Right lobe of liver (tissue), 6 donors: ENCODE results near the gene PBX4. TPM values are rescaled to one million over a fixed set of nuclear protein-coding genes. Genes with fewer than 3 reads are reported as not detected.

Source experiments
- ATAC-seq, 4 donors: fragments of 200-7000 bp; cut with Tn5 transposase; one replicate each; pipeline ENCODE4 v1.9.1; 2020; ENCODE audit warnings: mild to moderate bottlenecking in 4 of 4, moderate library complexity in 4 of 4
- DNase-seq, 3 donors: peaks; one replicate each; pipeline ENCODE4 v3.0.0-alpha.2; 2020
- H3K27ac ChIP-seq, 3 donors: fragments of 200-600 bp; one replicate each; pipeline ENCODE4 v1.8.0; 2022
- H3K27me3 ChIP-seq, 2 donors: fragments of 200-600 bp; one replicate each; pipeline ENCODE4 v1.8.0; 2022
- H3K36me3 ChIP-seq, 4 donors: fragments of 200-600 bp; sonication (generic) in 1 of 4; one replicate each; pipeline versions ENCODE4 v1.5.1 to v1.8.0; 2017 to 2022; ENCODE audit warnings: control low read depth in 1 of 4
- H3K4me1 ChIP-seq, 4 donors: fragments of 200-600 bp; sonication (generic) in 1 of 4; one replicate each; pipeline versions ENCODE4 v1.5.1 to v1.8.0; 2017 to 2022; ENCODE audit warnings: control low read depth in 1 of 4
- H3K4me3 ChIP-seq, 3 donors: fragments of 200-600 bp; one replicate each; pipeline ENCODE4 v1.8.0; 2022
- H3K9me3 ChIP-seq, 4 donors: fragments of 200-600 bp; sonication (generic) in 1 of 4; one replicate each; pipeline versions ENCODE4 v1.5.1 to v1.8.0; 2017 to 2022; ENCODE audit warnings: control low read depth in 1 of 4
- POLR2A ChIP-seq: fragments of 450-650 bp; IDR thresholded peaks from one replicate; pipeline ENCODE4 v1.6.1; 2017; ENCODE audit warnings: antibody characterized with exemption, mild to moderate bottlenecking
- WGBS: methylation state at CpG from one replicate; pipeline ENCODE4 v1.1.6; 2018; ENCODE audit warnings: low coverage, low lambda C conversion rate; ENCODE audit not compliant: insufficient coverage; ENCODE audit errors: missing lambda C conversion rate; 5-methylcytosine and 5-hydroxymethylcytosine counted together
- intact Hi-C, 2 donors: fragments of 100-400 bp; cut with DNase I; formaldehyde crosslinking; loops; one replicate each; pipeline versions ENCODE4 v1.11.2 to v1.14.1; 2022
- total RNA-seq, 6 experiments: library from RNA; depleted of rRNA in 2 of 6; stranded (reverse); fragments of >200 nt in 2 of 6; fragmentation: NEBNext Ultra II Directional in 3 of 6; extraction: Animal tissue kit (Norgen Biotek cat#: 25700) in 3 of 6; gene quantifications; one replicate each; pipeline versions ENCODE4 v1.1.0 to v1.2.4, GENCODE V29; 2016 to 2023
- TF ChIP-seq, protein P1 (sequence below), 4 donors: fragments of 200-600 bp in 3 of 4; fragments of 450-650 bp in 1 of 4; IDR thresholded peaks; one replicate each; pipeline versions ENCODE4 v1.5.1 to v1.8.0; 2016 to 2022; ENCODE audit warnings: antibody characterized with exemption in 4 of 4, mild to moderate bottlenecking in 2 of 4
- donor health status: DM: no; HTN: yes; CAD: no.
- donor health status: DM: no; HTN: no; CAD: no.
- donor health status: DM: no; HTN: no; CAD: no.
- donor health status: DM: no; HTN: yes; CAD: no.
- donor health status: DM: no; HTN: yes; CAD: no.

Gene PBX4
- total RNA-seq, 6 experiments from 2014 or later, result 0.87 TPM; not detected in 5

DNA sequence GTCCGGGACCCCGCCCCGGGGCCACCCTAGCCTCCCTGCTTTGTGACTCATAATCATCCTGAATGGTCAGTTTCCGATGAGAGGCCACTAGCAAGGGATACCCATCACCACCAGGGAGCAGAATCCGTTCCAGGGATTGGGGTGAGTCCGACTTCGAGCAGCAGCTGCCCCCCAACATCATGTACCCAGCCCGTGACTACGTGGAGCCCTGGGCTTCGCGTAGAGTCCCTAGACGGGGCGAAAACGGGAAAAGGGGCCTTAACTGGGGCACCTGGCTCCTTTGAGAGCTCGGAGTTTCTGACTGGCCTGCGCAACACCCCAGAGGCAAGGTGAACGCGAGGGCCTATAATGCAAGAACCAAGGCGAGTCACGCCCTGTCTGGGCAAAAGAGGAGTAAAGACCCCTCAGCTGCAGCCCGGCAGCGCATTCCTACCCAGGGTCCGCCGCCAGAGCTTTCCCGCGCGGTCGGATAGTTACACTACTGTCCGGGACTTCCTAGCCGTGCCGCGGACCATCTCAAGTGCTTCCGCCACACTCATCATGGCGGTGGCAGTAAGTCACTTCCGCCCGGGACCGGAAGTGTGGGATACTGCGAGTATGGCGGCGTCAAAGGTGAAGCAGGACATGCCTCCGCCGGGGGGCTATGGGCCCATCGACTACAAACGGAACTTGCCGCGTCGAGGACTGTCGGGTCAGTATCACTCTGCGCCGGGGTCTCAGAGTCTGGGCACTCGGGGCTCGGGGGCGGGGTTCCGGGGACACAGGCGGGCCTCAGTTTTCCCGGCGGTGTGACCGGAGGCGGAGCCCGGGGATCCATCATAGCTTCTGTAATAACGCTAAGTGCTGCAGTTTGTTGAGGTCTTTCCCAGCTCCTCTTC lies 102.6 kb downstream of the PBX4 start, which contains the start of gene NDUFA13:
Gene NDUFA13, plus strand, starts transcription at position 584 of the 878 bp plus-strand sequence. Its CDS starts 14 bp downstream, at position 598.
- DNase-seq, result peak; percentile 87 to 93 (median 93)
- WGBS, result under 1% methylated on average over 28 of the region's 61 CpGs
- H3K27me3 ChIP-seq, result no peaks in the 10 kb centered on the region
- TF ChIP-seq, protein P1, sequence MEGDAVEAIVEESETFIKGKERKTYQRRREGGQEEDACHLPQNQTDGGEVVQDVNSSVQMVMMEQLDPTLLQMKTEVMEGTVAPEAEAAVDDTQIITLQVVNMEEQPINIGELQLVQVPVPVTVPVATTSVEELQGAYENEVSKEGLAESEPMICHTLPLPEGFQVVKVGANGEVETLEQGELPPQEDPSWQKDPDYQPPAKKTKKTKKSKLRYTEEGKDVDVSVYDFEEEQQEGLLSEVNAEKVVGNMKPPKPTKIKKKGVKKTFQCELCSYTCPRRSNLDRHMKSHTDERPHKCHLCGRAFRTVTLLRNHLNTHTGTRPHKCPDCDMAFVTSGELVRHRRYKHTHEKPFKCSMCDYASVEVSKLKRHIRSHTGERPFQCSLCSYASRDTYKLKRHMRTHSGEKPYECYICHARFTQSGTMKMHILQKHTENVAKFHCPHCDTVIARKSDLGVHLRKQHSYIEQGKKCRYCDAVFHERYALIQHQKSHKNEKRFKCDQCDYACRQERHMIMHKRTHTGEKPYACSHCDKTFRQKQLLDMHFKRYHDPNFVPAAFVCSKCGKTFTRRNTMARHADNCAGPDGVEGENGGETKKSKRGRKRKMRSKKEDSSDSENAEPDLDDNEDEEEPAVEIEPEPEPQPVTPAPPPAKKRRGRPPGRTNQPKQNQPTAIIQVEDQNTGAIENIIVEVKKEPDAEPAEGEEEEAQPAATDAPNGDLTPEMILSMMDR (IDR thresholded peaks at IDR 0.05), result no peak
- TF ChIP-seq POLR2A, result peak; percentile 75
- no peaks in the 10 kb centered on the region for H3K9me3 ChIP-seq
- H3K4me1 ChIP-seq, result peaks cover 0 to 14% (median 0%) of the 10 kb centered on the region in 4 donors
- H3K36me3 ChIP-seq, result peaks cover 0 to 2% (median 0%) of the 10 kb centered on the region in 4 donors
- H3K27ac ChIP-seq, result peak within 1 kb of the TSS; percentile 61 to 80 (median 75)
- intact Hi-C loops, result no loop called here
- ATAC-seq, result peak; percentile 92 to 95 (median 94)
- H3K4me3 ChIP-seq, result peak within 1 kb of the TSS; percentile 77 to 92 (median 91)

- no peaks in the 10 kb centered on the region for H3K27me3 ChIP-seq
- peaks cover 0 to 14% (median 0%) of the 10 kb centered on the region in 4 donors for H3K4me1 ChIP-seq
- H3K4me3 ChIP-seq, result peak within 1 kb of the TSS; percentile 77 to 92 (median 91)
- no peak for TF ChIP-seq POLR2A
- TF ChIP-seq, protein P1 (IDR thresholded peaks at IDR 0.05), result no peak
- no peak for DNase-seq
- ATAC-seq, result no peak
- H3K9me3 ChIP-seq, result no peaks in the 10 kb centered on the region
- H3K27ac ChIP-seq, result peak within 1 kb of the TSS; percentile 61 to 80 (median 75)
- intact Hi-C loops, result no loop called here
- 90% methylated on average over 10 of the region's 74 CpGs for WGBS
- H3K36me3 ChIP-seq, result peaks cover 0 to 2% (median 0%) of the 10 kb centered on the region in 4 donors
Measured at GRCh38 chr19:19514881-19515641, 103.4 kb downstream of the PBX4 start, which contains the start of gene TSSK6. Gene TSSK6 (minus strand): TSS chr19:19515548. CDS start chr19:19515427, 121 bp downstream.

DNA sequence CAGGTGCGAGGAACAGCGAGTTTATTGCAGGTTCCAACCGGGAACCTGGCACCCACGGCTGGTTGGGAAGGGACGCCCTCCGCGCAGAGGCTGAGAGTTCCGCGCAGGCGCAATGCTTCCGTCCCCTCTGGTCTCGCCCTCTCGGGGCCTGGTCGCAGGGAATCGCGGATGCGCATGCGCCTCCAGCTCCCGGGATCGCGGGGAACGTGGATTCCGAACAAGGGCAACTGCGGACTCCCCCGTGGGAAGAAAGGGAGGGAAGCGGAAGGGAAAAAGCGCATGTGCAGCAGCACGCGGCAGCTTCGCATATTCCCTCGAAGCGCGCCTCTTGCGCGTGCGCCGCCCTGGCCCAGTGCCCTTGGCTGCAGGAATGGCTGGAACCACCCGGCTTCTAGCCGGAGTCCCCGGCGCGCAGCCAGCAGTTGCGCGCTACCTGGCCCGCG lies 104.3 kb downstream of the PBX4 start:
- no peak for TF ChIP-seq POLR2A
- TF ChIP-seq, protein P1 (IDR thresholded peaks at IDR 0.05), result no peak
- no peak overlapping the region for H3K4me3 ChIP-seq
- no peak overlapping the region for H3K27ac ChIP-seq
- DNase-seq (peak; percentile 80 to 84 (median 81)), ATAC-seq (peak; percentile 24 to 49 (median 34))
- H3K9me3 ChIP-seq, result no peaks in the 10 kb centered on the region
- H3K4me1 ChIP-seq, result peaks cover 0 to 14% (median 0%) of the 10 kb centered on the region in 4 donors
- H3K27me3 ChIP-seq, result no peaks in the 10 kb centered on the region
- intact Hi-C loops, result no loop called here
- 61% methylated on average over 28 of the region's 46 CpGs for WGBS
- no peaks in the 10 kb centered on the region for H3K36me3 ChIP-seq

GRCh38 chr19:19513682-19514081 lies 104.8 kb downstream of the PBX4 start:
- H3K27ac ChIP-seq, result no peak overlapping the region
- 81% methylated on average over 15 of the region's 17 CpGs for whole genome bisulfite sequencing

More at GRCh38 chr19:19513682-19514081, 104.8 kb downstream of the PBX4 start:
- Histone ChIP-seq H3K9me3 (no peaks in the 10 kb centered on the region), H3K27me3 (no peaks in the 10 kb centered on the region), H3K4me3 (no peak overlapping the region), H3K36me3 (no peaks in the 10 kb centered on the region), H3K4me1 (peaks cover 0 to 14% (median 0%) of the 10 kb centered on the region in 4 donors)
- DNase-seq, result no peak
- intact Hi-C loops, result no loop called here
- ATAC-seq, result no peak
- TF ChIP-seq POLR2A, result no peak
- TF ChIP-seq, protein P1 (IDR thresholded peaks at IDR 0.05), result no peak
